Colonic mucosa (tissue), 4 donors: ENCODE data around the gene FKBP8. TPM values are rescaled to one million over a fixed set of nuclear protein-coding genes. Genes with fewer than 3 reads are reported as not detected.
A peak's percentile ranks its signal among the peaks of the same experiment; 100 is the strongest.

Experiments
- DNase-seq: peaks from one replicate; pipeline ENCODE4 v3.0.0-alpha.2; 2020
- H3K27ac ChIP-seq: fragments of 200-600 bp; one replicate; pipeline ENCODE4 v1.8.0; 2021
- H3K27me3 ChIP-seq: fragments of 200-600 bp; one replicate; pipeline ENCODE4 v1.8.0; 2021
- H3K36me3 ChIP-seq: fragments of 200-600 bp; one replicate; pipeline ENCODE4 v1.8.0; 2021
- H3K4me1 ChIP-seq: fragments of 200-600 bp; one replicate; pipeline ENCODE4 v1.8.0; 2021; ENCODE audit warnings: mild to moderate bottlenecking
- H3K4me3 ChIP-seq: fragments of 200-600 bp; one replicate; pipeline ENCODE4 v1.8.0; 2021
- H3K9ac ChIP-seq, 2 donors: one replicate each; pipeline ENCODE4 v1.7.0; 2013; ENCODE audit warnings: control low read depth in 2 of 2, low read depth in 2 of 2, low read length in 2 of 2
- H3K9me3 ChIP-seq: fragments of 200-600 bp; one replicate; pipeline ENCODE4 v1.8.0; 2021
- intact Hi-C: fragments of 100-400 bp; cut with DNase I; formaldehyde crosslinking; loops from one replicate; pipeline ENCODE4 v1.14.1; 2022
- total RNA-seq, 2 donors: library from RNA; stranded (reverse); fragmentation: NEBNext Ultra II Directional in 1 of 2; extraction: Animal tissue kit (Norgen Biotek cat#: 25700) in 1 of 2; gene quantifications; one replicate each; pipeline ENCODE4 v1.2.1, GENCODE V29; 2021
- TF ChIP-seq, protein P1 (sequence below): fragments of 200-600 bp; IDR thresholded peaks from one replicate; pipeline ENCODE4 v1.8.0; 2022; ENCODE audit warnings: antibody characterized with exemption, mild to moderate bottlenecking
- donor health status: healthy.
- donor health status: DM: no; HTN: no; CAD: no.
- donor health status: DM: no; HTN: no; CAD: no.

FKBP8 gene
- total RNA-seq, 2 donors from 2014 or later = 190 to 200 TPM

DNA sequence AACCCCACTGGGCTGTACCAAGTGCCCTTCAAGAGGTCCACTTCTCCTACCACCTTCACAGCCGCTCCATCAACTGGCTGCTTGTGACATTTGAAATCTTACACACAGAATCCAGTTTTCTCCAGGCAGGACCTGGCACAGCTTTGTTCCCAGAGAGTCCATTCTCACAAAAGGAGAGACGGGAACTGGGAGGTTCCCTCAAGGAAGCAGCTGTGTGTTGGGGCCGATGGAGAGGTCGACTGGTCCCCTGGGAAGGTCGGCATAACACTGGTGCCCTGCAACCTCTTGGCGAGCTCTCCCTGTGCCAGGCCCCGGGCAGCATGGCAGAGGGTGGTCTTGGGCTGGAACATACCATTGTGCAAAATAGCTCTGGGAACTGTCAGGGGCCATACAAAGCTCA is 43.0 kb downstream of the FKBP8 start:
- H3K4me3 ChIP-seq = no peak overlapping the region
- H3K27me3 ChIP-seq = no peaks in the 10 kb centered on the region
- no peak overlapping the region for H3K27ac ChIP-seq
- H3K9me3 ChIP-seq = no peaks in the 10 kb centered on the region
- H3K4me1 ChIP-seq = peaks cover 40% of the 10 kb centered on the region
- intact Hi-C loops = no loop called here
- H3K9ac ChIP-seq = no peak overlapping the region
- TF ChIP-seq, protein P1, sequence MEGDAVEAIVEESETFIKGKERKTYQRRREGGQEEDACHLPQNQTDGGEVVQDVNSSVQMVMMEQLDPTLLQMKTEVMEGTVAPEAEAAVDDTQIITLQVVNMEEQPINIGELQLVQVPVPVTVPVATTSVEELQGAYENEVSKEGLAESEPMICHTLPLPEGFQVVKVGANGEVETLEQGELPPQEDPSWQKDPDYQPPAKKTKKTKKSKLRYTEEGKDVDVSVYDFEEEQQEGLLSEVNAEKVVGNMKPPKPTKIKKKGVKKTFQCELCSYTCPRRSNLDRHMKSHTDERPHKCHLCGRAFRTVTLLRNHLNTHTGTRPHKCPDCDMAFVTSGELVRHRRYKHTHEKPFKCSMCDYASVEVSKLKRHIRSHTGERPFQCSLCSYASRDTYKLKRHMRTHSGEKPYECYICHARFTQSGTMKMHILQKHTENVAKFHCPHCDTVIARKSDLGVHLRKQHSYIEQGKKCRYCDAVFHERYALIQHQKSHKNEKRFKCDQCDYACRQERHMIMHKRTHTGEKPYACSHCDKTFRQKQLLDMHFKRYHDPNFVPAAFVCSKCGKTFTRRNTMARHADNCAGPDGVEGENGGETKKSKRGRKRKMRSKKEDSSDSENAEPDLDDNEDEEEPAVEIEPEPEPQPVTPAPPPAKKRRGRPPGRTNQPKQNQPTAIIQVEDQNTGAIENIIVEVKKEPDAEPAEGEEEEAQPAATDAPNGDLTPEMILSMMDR = no peak
- DNase-seq = no peak
- H3K36me3 ChIP-seq = no peaks in the 10 kb centered on the region

DNA sequence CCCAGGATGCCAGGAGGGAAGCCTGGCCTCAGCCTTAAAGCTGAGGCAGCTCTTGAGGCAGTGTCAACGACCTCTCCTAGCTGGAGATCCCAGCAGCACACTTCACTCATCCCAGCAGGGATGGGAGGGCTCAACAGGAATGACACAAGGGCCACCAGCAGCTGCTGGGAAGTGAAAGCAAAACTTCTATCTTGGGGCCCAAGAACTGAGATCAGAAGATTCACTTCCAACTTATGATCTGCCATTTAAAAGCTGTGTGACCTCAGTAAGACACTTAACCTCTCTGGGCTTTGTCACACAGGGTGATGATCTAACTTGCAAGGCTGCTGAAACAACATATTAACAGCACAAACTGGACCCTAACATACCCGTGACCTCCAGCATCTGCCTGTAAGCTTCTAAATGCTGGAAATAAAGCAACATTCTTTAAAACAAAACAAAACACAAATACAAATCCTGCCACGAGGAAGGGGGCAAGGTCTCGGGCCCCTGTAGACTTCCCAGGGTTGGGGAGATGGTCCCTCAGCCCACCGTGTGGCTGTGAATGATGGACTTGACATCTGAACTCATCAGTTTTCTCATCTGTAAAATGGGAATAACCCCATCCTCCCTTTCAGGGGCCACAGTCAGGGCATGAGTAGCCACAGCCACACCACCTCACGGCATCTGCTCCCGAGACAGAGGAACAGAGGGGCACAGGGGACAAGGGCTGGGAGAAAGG is 44.2 kb downstream of the FKBP8 start:
- intact Hi-C loops = no loop called here
- peak overlapping the region in 1 of 2 donors; percentile 3 for H3K9ac ChIP-seq
- peak overlapping the region; percentile 25 for H3K27ac ChIP-seq
- H3K9me3 ChIP-seq = no peaks in the 10 kb centered on the region
- H3K27me3 ChIP-seq = no peaks in the 10 kb centered on the region
- TF ChIP-seq, protein P1 = no peak
- H3K36me3 ChIP-seq = no peaks in the 10 kb centered on the region
- DNase-seq = no peak
- no peak overlapping the region for H3K4me3 ChIP-seq
- peaks cover 39% of the 10 kb centered on the region for H3K4me1 ChIP-seq

DNA sequence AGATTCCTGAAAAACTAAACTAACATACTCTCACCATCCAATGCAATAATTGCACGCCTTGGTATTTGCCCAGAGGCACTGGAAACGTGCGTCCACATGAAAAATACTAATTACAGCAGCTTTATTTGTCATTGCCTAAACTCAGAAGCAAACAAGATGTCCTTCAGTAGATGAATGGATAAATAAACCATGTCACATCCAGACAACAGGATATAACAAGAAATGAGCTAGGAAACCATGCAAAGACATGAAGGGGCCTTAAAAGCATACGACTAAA is 46.5 kb downstream of the FKBP8 start:
- Histone ChIP-seq H3K9me3 (no peaks in the 10 kb centered on the region), H3K4me3 (no peak overlapping the region), H3K4me1 (peaks cover 25% of the 10 kb centered on the region), H3K36me3 (no peaks in the 10 kb centered on the region), H3K27ac (no peak overlapping the region), H3K27me3 (no peaks in the 10 kb centered on the region), H3K9ac (no peak overlapping the region)
- no peak for DNase-seq
- TF ChIP-seq, protein P1 = no peak
- intact Hi-C loops = no loop called here

DNA sequence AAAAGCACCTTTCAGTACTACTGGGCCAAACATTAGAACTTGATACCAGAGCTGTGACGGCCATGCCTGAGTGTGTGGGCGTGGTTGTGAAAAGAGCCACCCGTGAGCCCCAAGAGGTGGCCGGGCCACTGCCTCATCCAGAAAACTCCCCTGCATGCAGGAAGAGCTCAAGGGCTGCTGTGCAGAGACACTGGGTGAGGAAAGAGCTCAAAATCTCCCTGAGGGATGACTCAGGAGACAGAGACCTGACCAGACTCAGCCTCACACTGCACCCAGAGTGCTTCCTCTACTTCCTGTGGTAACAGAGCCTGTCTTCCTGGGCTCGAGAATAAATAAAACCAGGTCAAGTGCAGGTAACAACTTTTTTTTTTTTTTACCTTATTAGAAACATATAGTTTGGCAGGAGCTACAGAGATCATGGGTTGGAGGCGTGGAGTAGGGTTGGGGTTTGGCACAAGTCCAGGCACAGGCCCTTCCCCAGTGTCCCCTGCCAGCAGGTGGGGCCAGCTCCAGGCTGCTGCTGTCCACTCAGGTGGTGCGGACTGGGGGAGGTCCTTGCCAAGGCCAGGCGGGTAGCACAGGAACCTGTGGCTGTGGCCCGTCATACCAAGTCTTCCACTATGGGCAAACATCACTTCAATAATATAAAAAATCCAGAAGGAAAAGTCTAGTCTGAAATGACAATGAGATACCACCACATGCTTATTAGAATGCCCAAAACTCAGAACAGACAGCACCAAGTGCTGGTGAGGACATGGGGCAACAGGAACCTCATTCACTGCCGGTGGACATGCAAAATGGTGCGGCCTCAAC is 47.0 kb downstream of the FKBP8 start:
- no peaks in the 10 kb centered on the region for H3K9me3 ChIP-seq
- no peaks in the 10 kb centered on the region for H3K36me3 ChIP-seq
- H3K27me3 ChIP-seq = no peaks in the 10 kb centered on the region
- intact Hi-C loops = no loop called here
- no peak overlapping the region for H3K9ac ChIP-seq
- peaks cover 25% of the 10 kb centered on the region for H3K4me1 ChIP-seq
- H3K4me3 ChIP-seq = no peak overlapping the region
- peak; percentile 60 for DNase-seq
- H3K27ac ChIP-seq = peak overlapping the region; percentile 25
- TF ChIP-seq, protein P1 = no peak

DNA sequence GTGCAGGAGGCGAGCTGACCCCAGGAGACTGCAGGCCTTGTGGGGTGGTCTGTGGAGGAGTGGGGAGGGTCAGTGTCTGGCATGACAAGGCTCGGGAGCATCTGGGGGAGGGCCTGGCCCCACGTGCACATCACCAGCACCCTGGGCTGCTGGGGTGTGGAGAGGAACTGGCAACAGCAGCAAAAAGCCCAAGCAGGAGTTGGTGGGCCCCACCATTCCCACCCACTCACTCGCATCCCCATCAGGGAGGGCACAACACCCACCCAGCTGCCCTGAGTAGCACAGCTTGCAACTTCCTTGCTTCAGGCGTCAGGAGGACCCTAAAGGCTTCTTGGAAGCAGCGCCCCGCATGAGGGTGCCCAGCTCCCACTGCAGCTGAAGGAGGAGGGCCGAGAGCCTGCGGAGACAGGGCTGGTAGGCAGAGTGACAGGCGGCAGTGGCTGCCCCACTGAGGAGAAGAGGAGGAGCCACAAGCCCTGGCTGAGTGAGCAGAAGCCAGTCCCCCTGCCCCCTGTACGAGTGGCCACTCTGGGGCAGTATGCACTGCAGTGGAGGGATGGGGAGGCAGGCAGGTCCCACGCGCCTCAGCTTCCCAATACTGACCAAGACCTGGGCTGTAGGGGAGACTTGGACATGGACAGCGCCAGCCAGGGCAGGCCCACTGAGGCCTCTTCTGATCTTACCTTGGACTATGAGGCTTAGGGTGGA is 48.0 kb downstream of the FKBP8 start:
- intact Hi-C loops = no loop called here
- H3K36me3 ChIP-seq = no peaks in the 10 kb centered on the region
- H3K27ac ChIP-seq = peak overlapping the region; percentile 25
- peaks cover 25% of the 10 kb centered on the region for H3K4me1 ChIP-seq
- H3K27me3 ChIP-seq = no peaks in the 10 kb centered on the region
- no peaks in the 10 kb centered on the region for H3K9me3 ChIP-seq
- no peak overlapping the region for H3K4me3 ChIP-seq
- TF ChIP-seq, protein P1 = no peak
- no peak for DNase-seq
- H3K9ac ChIP-seq = peak overlapping the region; percentile 0 to 37
